ENCODE measurements around the gene ASZ1.

Gene ASZ1

GRCh38 chr7:117338020-117338419 lies 89.3 kb downstream of the ASZ1 start:
- DNase-seq (ENCODE audit: low read depth in 2 of 2) = no peak

DNA sequence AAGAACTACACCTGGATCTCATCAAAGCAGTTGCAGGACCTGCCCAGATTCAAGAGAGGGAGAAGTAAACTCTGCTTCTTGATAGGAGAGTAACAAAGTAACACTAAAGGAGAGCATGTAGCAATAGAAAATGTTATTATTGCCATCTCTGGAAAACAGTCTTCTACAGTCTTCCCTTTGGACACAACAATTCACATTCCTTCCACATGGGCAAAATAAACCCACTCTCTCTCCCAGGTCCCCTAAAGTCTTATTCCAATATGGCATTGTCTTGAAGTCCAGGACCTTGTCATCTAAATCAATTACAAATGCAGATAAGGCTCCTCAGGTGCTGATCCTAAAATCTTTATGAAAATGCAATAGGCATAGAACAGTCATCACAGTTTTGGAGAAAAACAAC lies 94.1 kb downstream of the ASZ1 start:
- no peak for DNase-seq (ENCODE audit: low read depth in 2 of 2)

DNA sequence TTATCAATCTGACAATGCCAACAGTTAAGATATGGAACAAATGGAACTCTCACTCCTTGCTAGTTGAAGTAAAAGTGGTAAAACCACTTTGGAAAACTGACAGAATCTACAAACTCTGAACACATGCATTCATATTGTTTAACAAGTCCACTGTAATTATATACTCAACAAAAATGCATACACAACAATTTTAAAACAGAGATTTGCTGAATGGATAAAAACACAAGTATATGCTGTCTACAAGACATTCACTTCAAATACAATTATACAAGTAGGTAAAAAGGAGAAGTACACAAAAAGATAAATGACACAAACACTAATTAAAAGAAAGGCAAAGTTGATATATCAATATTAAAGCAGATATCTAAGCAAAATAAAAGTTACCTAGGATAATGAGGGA lies 95.3 kb downstream of the ASZ1 start:
- DNase-seq (ENCODE audit: low read depth in 2 of 2) = no peak

GRCh38 chr7:117325836-117326235 lies 101.5 kb downstream of the ASZ1 start:
- DNase-seq (ENCODE audit: low read depth in 2 of 2) = no peak

GRCh38 chr7:117324960-117325359 lies 102.3 kb downstream of the ASZ1 start:
- no peak for DNase-seq (ENCODE audit: low read depth in 2 of 2)

- no peak for DNase-seq (ENCODE audit: low read depth in 2 of 2)
Measured at GRCh38 chr7:117323851-117324711, 103.2 kb downstream of the ASZ1 start.

DNA sequence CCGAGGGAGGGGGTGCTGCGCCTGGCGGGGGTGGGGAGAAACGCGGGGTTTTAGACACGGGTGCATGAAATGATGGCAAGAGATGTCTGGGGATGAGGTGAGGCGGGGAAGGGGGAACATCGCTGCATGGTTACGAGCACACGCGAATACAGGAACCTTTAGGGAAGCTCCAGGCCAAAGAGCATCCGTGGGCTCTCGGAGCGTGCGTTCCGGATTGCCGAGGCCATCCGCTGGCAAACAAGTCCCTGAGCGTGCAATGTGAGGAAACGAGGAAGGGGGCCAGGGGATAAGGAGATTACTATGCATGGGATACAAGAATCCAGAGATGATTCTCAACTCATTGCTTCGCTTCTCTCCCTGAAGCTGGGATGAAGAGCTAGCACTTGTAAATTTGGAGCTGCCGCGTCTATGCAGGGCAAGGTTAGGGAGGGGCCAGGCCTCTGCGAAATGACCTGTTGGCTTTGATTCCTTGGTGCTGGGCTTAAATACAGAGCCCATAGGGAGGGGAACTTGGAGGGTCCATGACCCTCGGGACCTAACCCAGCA lies 103.9 kb downstream of the ASZ1 start:
- DNase-seq (ENCODE audit: low read depth in 2 of 2) = no peak

GRCh38 chr7:117322741-117323304 lies 104.5 kb downstream of the ASZ1 start, which contains the start of gene WNT2:
TSS of gene WNT2 (minus strand) at chr7:117323058. CDS start at chr7:117322989, 69 bp downstream.
- DNase-seq (ENCODE audit: low read depth in 2 of 2) = no peak

DNA sequence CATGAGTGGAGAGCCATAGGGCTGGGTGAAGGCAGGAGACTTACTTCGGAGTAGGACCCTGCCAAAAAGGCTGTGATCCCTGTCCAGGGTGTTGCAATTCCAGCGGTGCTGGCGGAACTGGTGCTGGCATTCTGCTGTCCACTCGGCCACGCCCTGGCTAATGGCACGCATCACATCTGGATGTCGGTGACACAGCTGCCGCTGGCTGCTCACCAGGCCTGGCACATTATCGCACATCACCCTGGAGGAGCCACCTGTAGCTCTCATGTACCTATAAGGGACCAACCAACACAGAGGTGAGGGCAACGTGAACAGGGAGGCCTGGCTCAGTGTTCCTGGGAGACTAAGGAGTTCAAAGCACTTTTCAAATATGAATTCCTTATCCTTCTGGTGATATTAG lies 106.8 kb downstream of the ASZ1 start:
- no peak for DNase-seq (ENCODE audit: low read depth in 2 of 2)

DNA sequence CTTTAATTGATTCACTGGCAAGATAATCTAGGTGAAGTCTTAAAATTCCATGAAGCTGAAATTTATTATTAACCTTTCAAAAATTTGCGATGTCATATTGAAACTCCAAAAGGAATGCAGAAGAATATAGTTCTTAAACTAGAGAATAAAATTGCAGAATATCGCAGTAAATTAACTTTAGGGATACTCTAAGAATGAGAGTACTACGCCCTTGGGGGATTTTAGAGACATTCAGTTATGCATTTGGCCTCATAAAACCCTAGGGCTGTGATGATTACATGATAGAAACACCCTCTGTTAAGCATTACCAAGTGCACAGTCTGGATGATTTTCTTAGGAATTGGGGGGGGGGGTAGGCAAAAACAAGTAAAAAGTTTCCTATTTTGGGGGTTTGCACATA lies 108.1 kb downstream of the ASZ1 start:
- no peak for DNase-seq (ENCODE audit: low read depth in 2 of 2)

DNA sequence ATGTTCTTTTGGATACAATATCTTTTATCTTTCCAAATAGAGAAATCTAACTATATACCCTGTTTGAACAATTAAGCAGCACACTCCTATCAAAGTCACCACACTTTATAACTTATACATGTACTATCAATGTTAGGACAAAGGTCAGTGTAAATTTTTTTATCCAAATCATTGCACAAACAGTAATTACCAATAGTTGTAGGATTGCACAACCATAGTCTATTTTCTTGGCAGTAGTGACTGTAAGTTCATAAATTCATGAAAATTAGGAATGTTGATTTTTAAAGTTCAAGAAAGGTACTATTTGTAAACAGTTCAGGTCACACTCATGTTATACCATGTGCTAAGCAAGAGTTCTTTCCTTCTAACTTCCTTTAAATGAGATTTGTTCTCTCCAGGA lies 113.7 kb downstream of the ASZ1 start:
- no peak for DNase-seq (ENCODE audit: low read depth in 2 of 2)
